ENCODE results near the gene ARIH2. TPM values are rescaled to one million over a fixed set of nuclear protein-coding genes. Genes with fewer than 3 reads are reported as not detected.
A peak's percentile ranks its signal among the peaks of the same experiment; 100 is the strongest.

Gene ARIH2
- total RNA-seq, result 100 to 1,000 TPM in 1 of 2 donors, 10 to 100 TPM in 1; 70.9 to 125 TPM

DNA sequence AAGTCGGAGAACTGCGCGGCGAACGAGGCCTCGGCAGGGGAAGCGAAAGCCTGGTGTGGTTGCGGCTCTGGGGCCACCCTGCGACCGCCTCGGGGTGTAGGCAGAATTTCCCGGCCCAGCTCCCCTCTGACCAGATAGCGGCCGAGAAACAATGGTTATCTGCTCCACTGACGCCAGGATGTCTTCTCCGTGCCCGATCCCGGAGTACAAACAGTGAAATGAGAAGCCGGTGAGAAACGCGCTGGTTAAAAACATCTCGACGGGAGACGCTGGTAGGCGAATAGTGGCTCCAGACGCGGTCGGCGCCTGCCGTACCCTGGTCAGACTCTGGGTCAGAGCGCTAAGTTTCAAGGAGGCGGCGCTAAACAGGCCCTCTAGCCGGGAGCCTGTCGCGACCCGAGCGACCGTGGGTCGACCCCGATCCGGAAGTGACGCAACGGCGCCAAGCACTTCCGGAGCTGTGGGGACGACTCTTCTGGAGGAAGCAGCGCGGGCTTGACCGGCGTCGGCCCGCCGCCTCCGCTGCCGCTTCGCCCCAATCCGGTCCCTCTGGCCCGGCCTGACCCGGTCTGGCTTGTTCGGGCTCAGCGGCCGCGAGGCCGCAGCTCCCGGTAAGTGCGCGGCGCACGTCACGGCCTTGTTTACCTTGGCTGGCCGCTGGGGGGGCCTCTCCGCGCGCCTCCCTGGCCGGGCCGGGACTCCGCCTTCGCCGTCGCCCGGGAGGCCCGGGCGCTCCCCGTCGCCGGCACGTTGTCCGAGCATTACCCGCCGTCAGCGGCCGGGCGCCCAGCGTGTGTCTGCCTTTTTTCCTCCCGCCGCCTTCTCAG, at the start of gene ARIH2:
ARIH2 (plus strand) TSS at position 455 of the 827 bp plus-strand sequence. CDS start 8,717 bp downstream, outside the sequence.
- Histone ChIP-seq H3K27ac (peak within 1 kb of the TSS; percentile 92 to 95), H3K4me1 (replicated peaks) (no peaks in the 10 kb centered on the region), H3K4me3 (peak within 1 kb of the TSS; percentile 71 to 80), H3K36me3 (no peaks in the 10 kb centered on the region), H3K27me3 (replicated peaks; ENCODE audit: insufficient read depth) (no peaks in the 10 kb centered on the region), H3K9me3 (no peaks in the 10 kb centered on the region)
- intact Hi-C loops (cut with DNase I), result loop anchor here (5.0 kb wide), 1 partner anchor 89 kb away; the partner anchor contains the start of gene WDR6
- TF ChIP-seq POLR2A (IDR thresholded peaks at IDR 0.05) (peak; percentile 66), POLR2AphosphoS5 (IDR thresholded peaks at IDR 0.05) (peak; percentile 85)
- TF ChIP-seq, protein P1, sequence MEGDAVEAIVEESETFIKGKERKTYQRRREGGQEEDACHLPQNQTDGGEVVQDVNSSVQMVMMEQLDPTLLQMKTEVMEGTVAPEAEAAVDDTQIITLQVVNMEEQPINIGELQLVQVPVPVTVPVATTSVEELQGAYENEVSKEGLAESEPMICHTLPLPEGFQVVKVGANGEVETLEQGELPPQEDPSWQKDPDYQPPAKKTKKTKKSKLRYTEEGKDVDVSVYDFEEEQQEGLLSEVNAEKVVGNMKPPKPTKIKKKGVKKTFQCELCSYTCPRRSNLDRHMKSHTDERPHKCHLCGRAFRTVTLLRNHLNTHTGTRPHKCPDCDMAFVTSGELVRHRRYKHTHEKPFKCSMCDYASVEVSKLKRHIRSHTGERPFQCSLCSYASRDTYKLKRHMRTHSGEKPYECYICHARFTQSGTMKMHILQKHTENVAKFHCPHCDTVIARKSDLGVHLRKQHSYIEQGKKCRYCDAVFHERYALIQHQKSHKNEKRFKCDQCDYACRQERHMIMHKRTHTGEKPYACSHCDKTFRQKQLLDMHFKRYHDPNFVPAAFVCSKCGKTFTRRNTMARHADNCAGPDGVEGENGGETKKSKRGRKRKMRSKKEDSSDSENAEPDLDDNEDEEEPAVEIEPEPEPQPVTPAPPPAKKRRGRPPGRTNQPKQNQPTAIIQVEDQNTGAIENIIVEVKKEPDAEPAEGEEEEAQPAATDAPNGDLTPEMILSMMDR (IDR thresholded peaks at IDR 0.05), result peak in 1 of 4 experiments; percentile 30
- WGBS, result under 1% methylated on average over 71 of the region's 97 CpGs
- DNase-seq (ENCODE audit: low spot score), result peak; percentile 84

DNA sequence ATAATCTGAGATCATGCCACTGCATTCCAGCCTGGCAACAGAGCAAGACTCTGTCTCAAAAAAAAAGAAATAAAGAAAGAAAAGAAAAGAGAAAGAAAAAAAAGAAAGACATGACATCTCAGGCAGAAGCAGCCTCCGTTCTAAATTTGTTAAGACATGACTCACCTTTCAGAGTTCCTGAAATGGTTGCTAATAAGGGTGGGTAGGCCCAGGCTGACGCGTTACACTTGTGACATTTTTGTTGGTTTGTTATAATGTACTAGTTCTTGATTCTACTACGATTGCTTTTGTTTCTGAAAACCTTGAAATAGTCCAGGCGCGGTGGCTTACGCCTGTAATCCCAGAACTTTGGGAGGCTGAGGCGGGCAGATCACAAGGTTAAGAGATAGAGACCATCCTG, 41.0 kb upstream of the ARIH2 start:
- intact Hi-C loops (cut with DNase I), result no loop called here
- H3K36me3 ChIP-seq, result no peaks in the 10 kb centered on the region
- no peaks in the 10 kb centered on the region for H3K4me1 ChIP-seq (replicated peaks)
- no peak for DNase-seq (ENCODE audit: low spot score)
- no peaks in the 10 kb centered on the region for H3K9me3 ChIP-seq
- H3K27ac ChIP-seq, result no peak overlapping the region
- no peaks in the 10 kb centered on the region for H3K27me3 ChIP-seq (replicated peaks; ENCODE audit: insufficient read depth)
- no peak overlapping the region for H3K4me3 ChIP-seq
- WGBS, result 91% methylated on average over 8 of the region's 8 CpGs
- TF ChIP-seq, protein P1 (IDR thresholded peaks at IDR 0.05), result no peak
- TF ChIP-seq POLR2AphosphoS5 (IDR thresholded peaks at IDR 0.05), result no peak
- no peak for TF ChIP-seq POLR2A (IDR thresholded peaks at IDR 0.05)

DNA sequence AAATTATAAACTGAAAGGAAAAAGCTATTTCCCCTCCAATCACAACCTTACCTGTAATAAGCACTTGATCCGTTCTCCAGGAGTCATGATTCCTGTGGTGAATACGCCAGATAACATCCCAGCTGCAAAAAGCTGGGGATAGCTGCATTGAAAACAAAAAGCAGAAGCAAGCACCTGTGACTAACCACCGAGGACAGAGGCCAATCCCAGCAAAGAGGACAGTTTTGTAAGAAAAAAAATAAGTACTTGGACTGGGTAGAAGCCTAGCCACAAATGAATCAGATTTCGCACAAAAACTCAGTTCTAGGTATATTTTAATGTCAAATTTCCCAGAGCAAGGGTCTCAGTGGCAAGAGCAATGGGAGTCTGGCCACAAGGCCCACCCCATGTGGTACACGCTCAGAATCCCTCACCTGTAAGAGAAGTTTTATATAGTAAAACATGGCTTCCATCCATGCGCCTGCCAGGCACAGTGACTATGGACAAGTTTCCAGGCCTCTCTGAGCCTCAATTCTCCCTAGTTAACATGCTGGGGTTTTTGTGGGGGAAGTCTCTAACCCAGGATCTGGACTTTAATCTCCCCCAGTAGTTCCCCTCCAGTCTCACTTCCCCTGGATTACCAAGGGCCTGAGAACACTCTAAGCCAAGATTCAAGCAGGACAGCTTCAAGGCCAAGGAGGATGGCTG, 39.2 kb upstream of the ARIH2 start:
- no peak for TF ChIP-seq POLR2AphosphoS5 (IDR thresholded peaks at IDR 0.05)
- TF ChIP-seq, protein P1 (IDR thresholded peaks at IDR 0.05), result no peak
- no peak for TF ChIP-seq POLR2A (IDR thresholded peaks at IDR 0.05)
- Histone ChIP-seq H3K27ac (no peak overlapping the region), H3K36me3 (no peaks in the 10 kb centered on the region), H3K27me3 (replicated peaks; ENCODE audit: insufficient read depth) (no peaks in the 10 kb centered on the region), H3K4me3 (no peak overlapping the region), H3K9me3 (no peaks in the 10 kb centered on the region), H3K4me1 (replicated peaks) (no peaks in the 10 kb centered on the region)
- intact Hi-C loops (cut with DNase I), result no loop called here
- DNase-seq (ENCODE audit: low spot score), result no peak
- WGBS, result 88% methylated on average over 6 of the region's 6 CpGs

DNA sequence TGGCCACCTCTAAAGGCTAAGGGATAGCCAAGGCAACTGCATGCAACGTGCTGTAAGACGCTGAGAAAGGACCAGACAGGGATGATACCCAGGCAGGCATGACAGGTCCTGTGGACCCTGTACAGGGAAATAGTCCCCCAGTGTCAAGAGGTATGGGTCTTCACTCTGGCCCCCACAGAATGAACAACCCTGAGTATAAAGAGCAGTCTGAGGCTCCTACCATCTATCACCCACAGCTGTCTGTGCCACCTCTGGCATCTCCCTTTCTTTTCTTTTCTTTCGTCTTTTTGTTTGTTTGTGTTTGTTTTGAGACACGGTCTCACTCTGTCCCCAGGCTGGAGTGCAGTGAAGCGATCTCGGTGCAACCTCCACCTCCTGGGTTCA, 38.7 kb upstream of the ARIH2 start:
- WGBS, result 75% methylated on average over 6 of the region's 6 CpGs
- no peak overlapping the region for H3K4me3 ChIP-seq
- DNase-seq (ENCODE audit: low spot score), result no peak
- H3K4me1 ChIP-seq (replicated peaks), result no peaks in the 10 kb centered on the region
- H3K27ac ChIP-seq, result no peak overlapping the region
- H3K27me3 ChIP-seq (replicated peaks; ENCODE audit: insufficient read depth), result no peaks in the 10 kb centered on the region
- TF ChIP-seq POLR2A (IDR thresholded peaks at IDR 0.05) (no peak), POLR2AphosphoS5 (IDR thresholded peaks at IDR 0.05) (no peak)
- TF ChIP-seq, protein P1 (IDR thresholded peaks at IDR 0.05), result no peak
- intact Hi-C loops (cut with DNase I), result no loop called here
- H3K36me3 ChIP-seq, result no peaks in the 10 kb centered on the region
- H3K9me3 ChIP-seq, result no peaks in the 10 kb centered on the region
